Ovary (tissue), 9 donors: ENCODE results near the gene UPF3A. TPM values are rescaled to one million over a fixed set of nuclear protein-coding genes. Genes with fewer than 3 reads are reported as not detected.

Experiments
- DNase-seq, 5 donors: peaks; one replicate each; pipeline ENCODE4 v3.0.0-alpha.2; 2019 to 2020
- H3K27ac ChIP-seq, 2 donors: fragments of 200-600 bp; one replicate each; pipeline versions ENCODE4 v1.5.1 to v1.8.0; 2019 to 2022
- H3K27me3 ChIP-seq: fragments of 200-600 bp; one replicate; pipeline ENCODE4 v1.8.0; 2022
- H3K36me3 ChIP-seq: fragments of 200-600 bp; sonication (generic); one replicate; pipeline ENCODE4 v1.5.1; 2019
- H3K4me1 ChIP-seq: one replicate; pipeline ENCODE4 v1.8.1; 2013; ENCODE audit warnings: mild to moderate bottlenecking, moderate library complexity; ENCODE audit not compliant: insufficient read depth
- H3K4me3 ChIP-seq: fragments of 200-600 bp; sonication (generic); one replicate; pipeline ENCODE4 v1.5.1; 2017
- H3K9me3 ChIP-seq, 2 donors: fragments of 200-600 bp in 1 of 2; sonication (generic) in 1 of 2; one replicate each; pipeline versions ENCODE4 v1.5.1 to v1.8.1; 2013 to 2019; ENCODE audit warnings: mild to moderate bottlenecking in 1 of 2, moderate library complexity in 1 of 2
- EP300 ChIP-seq: sonication (generic); formaldehyde crosslinking; IDR thresholded peaks from one replicate; pipeline ENCODE4 v1.6.1; 2017; ENCODE audit warnings: antibody characterized with exemption
- POLR2A ChIP-seq: fragments of 450-650 bp; IDR thresholded peaks from one replicate; pipeline ENCODE4 v1.6.1; 2017; ENCODE audit warnings: antibody characterized with exemption, mild to moderate bottlenecking, moderate library complexity
- WGBS, 3 donors: extraction: QIAGEN DNeasy Blood & Tissue Kit in 1 of 3; methylation state at CpG; one replicate each; pipeline versions ENCODE4 v1.1.5 to v1.1.7; 2013 to 2017; 5-methylcytosine and 5-hydroxymethylcytosine counted together
- intact Hi-C, 4 donors: fragments of 100-400 bp; cut with DNase I; formaldehyde crosslinking; loops; one replicate each; pipeline versions ENCODE4 v1.11.0 to v1.15.1; 2022 to 2023
- polyA plus RNA-seq, 2 donors: library from polyadenylated mRNA; stranded (reverse); fragments of 200-250 nt in 1 of 2; fragments of 350-450 nt in 1 of 2; fragmentation: Illumina TruSeq in 1 of 2; extraction: RNeasy Lipid Tissue Mini Kit (QIAGEN cat#74804) in 1 of 2; gene quantifications; one replicate each; pipeline ENCODE4 v1.2.3, GENCODE V29; 2013 to 2014
- total RNA-seq, 7 donors: library from RNA; depleted of rRNA in 2 of 7; stranded (reverse); fragments of >200 nt in 2 of 7; fragmentation: NEBNext Ultra II Directional in 3 of 7; extraction: Animal tissue kit (Norgen Biotek cat#: 25700) in 3 of 7; gene quantifications; one replicate each; pipeline versions ENCODE4 v1.1.0 to v1.2.4, GENCODE V29; 2016 to 2023
- TF ChIP-seq, protein P1 (sequence below), 3 donors: fragments of 450-650 bp in 2 of 3; fragments of 200-600 bp in 1 of 3; IDR thresholded peaks; one replicate each; pipeline versions ENCODE4 v1.5.1 to v1.8.0; 2016 to 2022; ENCODE audit warnings: antibody characterized with exemption in 3 of 3, mild to moderate bottlenecking in 1 of 3
- donor health status: DM: no; HTN: no; CAD: no; lungs with moderate emphysema.
- donor health status: DM: no; HTN: no; CAD: no.
- donor health status: Bipolar disorder and iron deficiency.
- donor health status: DM: yes; HTN: yes; CAD: no.
- donor health status: DM: no; HTN: no; CAD: no.
- donor health status: DM: yes; HTN: yes; CAD: no.

UPF3A gene
- total and polyA plus RNA-seq, 9 donors = 29.2 to 54.8 (median 40.4) TPM

DNA sequence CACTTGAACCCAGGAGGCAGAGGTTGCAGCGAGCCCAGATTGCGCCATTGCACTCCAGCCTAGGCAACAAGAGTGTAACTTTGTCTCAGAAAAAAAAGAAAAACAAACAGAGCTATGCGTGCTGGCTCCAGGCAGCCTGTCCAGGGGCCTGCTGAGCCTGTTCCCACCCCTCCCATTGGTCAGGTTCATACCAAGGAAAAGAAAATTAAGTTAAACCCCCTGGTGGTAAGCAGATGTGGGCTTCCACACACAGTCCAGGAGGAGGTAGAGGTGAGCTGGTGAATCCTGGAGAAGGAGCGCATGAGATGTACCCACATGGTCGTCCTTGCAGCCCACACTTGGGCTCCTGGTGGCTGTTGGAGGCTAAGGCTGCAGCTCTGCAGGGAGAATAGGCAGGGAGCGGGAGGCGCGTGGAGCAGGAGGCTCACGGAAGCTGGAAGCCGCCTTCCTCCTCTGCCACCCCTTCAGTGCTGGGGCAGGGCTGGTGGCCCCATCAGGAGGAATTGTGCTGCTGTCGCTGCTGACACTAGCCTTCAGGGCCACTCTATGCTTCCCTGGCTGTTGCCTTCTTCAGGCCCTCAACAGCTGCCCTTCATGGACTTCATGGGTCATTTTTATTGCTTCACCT, 22.4 kb downstream of the UPF3A start:
- H3K4me3 ChIP-seq = no peak overlapping the region
- H3K4me1 ChIP-seq = no peaks in the 10 kb centered on the region
- H3K9me3 ChIP-seq = no peaks in the 10 kb centered on the region
- no peaks in the 10 kb centered on the region for H3K27me3 ChIP-seq
- H3K27ac ChIP-seq = no peak overlapping the region
- TF ChIP-seq EP300 (no peak), POLR2A (no peak)
- TF ChIP-seq, protein P1, sequence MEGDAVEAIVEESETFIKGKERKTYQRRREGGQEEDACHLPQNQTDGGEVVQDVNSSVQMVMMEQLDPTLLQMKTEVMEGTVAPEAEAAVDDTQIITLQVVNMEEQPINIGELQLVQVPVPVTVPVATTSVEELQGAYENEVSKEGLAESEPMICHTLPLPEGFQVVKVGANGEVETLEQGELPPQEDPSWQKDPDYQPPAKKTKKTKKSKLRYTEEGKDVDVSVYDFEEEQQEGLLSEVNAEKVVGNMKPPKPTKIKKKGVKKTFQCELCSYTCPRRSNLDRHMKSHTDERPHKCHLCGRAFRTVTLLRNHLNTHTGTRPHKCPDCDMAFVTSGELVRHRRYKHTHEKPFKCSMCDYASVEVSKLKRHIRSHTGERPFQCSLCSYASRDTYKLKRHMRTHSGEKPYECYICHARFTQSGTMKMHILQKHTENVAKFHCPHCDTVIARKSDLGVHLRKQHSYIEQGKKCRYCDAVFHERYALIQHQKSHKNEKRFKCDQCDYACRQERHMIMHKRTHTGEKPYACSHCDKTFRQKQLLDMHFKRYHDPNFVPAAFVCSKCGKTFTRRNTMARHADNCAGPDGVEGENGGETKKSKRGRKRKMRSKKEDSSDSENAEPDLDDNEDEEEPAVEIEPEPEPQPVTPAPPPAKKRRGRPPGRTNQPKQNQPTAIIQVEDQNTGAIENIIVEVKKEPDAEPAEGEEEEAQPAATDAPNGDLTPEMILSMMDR (IDR thresholded peaks at IDR 0.05) = no peak
- 87 to 90% (median 88%) methylated on average over 11 of the region's 11 CpGs for WGBS, 3 donors
- no peak for DNase-seq
- intact Hi-C loops = no loop called here
- no peaks in the 10 kb centered on the region for H3K36me3 ChIP-seq

DNA sequence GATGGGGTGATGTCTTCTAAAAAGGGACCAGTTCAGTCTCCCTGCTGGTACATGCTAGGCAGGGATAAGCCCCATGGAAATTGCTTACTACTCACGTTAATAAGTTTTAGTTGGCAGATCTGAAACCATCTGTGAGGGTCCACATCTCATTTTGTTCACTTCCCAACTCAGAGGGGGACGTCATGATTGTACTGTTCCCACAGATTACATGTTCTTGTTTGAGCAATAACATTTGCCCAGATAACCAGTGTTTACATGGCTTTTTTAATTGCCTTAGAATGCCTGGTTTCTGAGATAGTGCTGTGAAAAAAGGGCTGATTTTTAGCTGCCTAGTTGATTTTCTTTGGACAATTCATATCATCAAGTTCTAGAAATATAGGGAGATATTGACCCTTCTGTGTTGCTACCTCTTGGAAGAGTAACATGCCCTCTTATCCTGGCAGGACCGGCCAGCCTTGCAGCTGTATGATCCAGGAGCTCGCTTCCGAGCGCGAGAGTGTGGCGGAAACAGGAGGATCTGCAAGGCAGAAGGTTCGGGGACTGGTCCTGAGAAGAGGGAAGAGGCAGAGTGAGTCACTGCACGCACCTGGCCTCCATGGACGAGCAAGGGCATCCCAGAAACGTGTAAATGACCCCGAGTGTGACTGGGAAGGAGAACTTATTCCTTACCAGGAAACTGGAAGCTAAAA, 23.1 kb downstream of the UPF3A start:
- Histone ChIP-seq H3K4me1 (no peaks in the 10 kb centered on the region), H3K27me3 (no peaks in the 10 kb centered on the region), H3K27ac (no peak overlapping the region), H3K36me3 (no peaks in the 10 kb centered on the region), H3K9me3 (no peaks in the 10 kb centered on the region), H3K4me3 (no peak overlapping the region)
- WGBS, 3 donors = 91 to 94% (median 92%) methylated on average over 13 of the region's 13 CpGs
- no peak for DNase-seq
- TF ChIP-seq, protein P1 (IDR thresholded peaks at IDR 0.05) = no peak
- no peak for TF ChIP-seq EP300
- intact Hi-C loops = no loop called here

DNA sequence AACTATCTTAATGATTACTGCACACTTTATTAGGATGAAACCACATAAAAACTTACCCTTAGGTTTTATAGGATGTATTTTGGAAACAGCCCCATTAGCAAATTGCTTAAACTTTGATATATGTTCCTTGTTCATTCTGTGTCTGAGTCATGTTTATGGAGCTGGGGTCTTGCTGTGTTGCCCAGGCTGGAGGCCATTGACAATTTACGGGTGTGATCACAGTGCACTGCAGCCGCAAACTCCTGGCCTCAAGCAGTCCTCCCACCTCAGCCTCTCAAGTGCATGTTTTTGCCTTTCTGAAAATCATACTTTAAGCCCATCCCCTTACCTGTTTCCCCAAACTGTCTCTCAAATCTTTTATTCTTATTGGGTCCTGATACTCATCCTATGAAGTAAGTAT, 27.7 kb downstream of the UPF3A start:
- intact Hi-C loops = no loop called here
- no peak for DNase-seq
- 97% methylated on average over 2 of the region's 2 CpGs for WGBS, 3 donors
- Histone ChIP-seq H3K36me3 (no peaks in the 10 kb centered on the region), H3K4me1 (peaks cover 3% of the 10 kb centered on the region), H3K9me3 (no peaks in the 10 kb centered on the region), H3K4me3 (no peak overlapping the region), H3K27me3 (no peaks in the 10 kb centered on the region), H3K27ac (no peak overlapping the region)
- TF ChIP-seq, protein P1 (IDR thresholded peaks at IDR 0.05) = no peak
- no peak for TF ChIP-seq EP300
- TF ChIP-seq POLR2A = no peak

DNA sequence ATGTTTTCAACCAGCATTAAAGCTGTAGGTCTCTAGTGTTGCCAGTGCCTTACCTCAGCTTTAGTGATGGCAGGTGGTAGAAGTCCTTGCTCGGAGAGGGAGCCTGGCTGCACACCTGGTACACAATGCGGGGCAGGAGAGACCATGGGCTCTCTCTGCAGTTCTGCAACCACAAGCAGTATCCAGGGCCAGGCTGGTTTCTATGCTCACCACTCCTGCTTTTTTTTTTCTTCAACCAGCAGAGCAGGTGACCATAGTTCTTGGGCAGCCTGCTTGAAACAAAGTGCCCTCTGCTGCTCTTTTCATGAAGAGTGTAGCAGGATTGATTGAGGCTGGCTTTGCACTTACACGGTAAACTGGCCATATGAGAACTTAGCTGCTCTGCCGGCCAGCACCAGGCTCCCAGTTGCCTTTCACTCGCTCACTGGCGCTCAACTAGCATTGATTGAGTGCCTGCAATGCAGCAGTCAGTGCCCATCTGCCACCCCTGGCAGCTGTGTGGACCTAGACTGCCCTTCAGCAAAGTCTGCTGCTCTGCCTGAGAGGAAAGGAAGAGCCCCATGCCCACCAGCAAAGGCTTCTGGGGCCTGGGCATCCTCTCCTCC, 28.5 kb downstream of the UPF3A start:
- Histone ChIP-seq H3K36me3 (no peaks in the 10 kb centered on the region), H3K4me3 (no peak overlapping the region), H3K27me3 (no peaks in the 10 kb centered on the region), H3K4me1 (peaks cover 3% of the 10 kb centered on the region), H3K27ac (no peak overlapping the region), H3K9me3 (no peaks in the 10 kb centered on the region)
- WGBS, 3 donors = 80 to 87% (median 86%) methylated on average over 6 of the region's 6 CpGs
- DNase-seq = no peak
- TF ChIP-seq EP300 (no peak), POLR2A (no peak)
- TF ChIP-seq, protein P1 (IDR thresholded peaks at IDR 0.05) = no peak
- intact Hi-C loops = no loop called here
